Loucy (cell line): ENCODE data around the gene TMEM163.

Source experiments
- H2AFZ ChIP-seq: fragments of 200-600 bp; sonication (generic); 2 replicates; pipeline ENCODE4 v1.6.0; 2016; ENCODE audit warnings: antibody characterized with exemption, mild to moderate bottlenecking, low read length, moderate library complexity
- H3F3A ChIP-seq: fragments of 200-600 bp; 2 replicates; pipeline ENCODE4 v1.6.0; 2016; ENCODE audit warnings: antibody characterized with exemption, low read depth, mild to moderate bottlenecking
- H3K27me3 ChIP-seq: fragments of 200-600 bp; sonication (generic); 2 replicates; pipeline ENCODE4 v1.6.1; 2014; ENCODE audit warnings: low read length, mild to moderate bottlenecking; ENCODE audit not compliant: insufficient read depth, poor library complexity, severe bottlenecking
- H3K36me3 ChIP-seq: fragments of 200-600 bp; sonication (generic); 2 replicates; pipeline ENCODE4 v1.6.1; 2016; ENCODE audit warnings: low read length; ENCODE audit not compliant: insufficient read depth
- H3K4me1 ChIP-seq: fragments of 200-600 bp; sonication (generic); 2 replicates; pipeline ENCODE4 v1.5.1; 2014; ENCODE audit warnings: low read length, mild to moderate bottlenecking; ENCODE audit not compliant: insufficient read depth, poor library complexity, severe bottlenecking
- H3K4me2 ChIP-seq: fragments of 200-600 bp; sonication (generic); 2 replicates; pipeline ENCODE4 v1.6.0; 2014; ENCODE audit warnings: antibody characterized with exemption, low read length, low read depth, mild to moderate bottlenecking; ENCODE audit not compliant: poor library complexity, severe bottlenecking
- H3K4me3 ChIP-seq: fragments of 200-600 bp; sonication (generic); 2 replicates; pipeline ENCODE4 v1.5.1; 2014; ENCODE audit warnings: low read length, mild to moderate bottlenecking, mixed read lengths; ENCODE audit not compliant: poor library complexity, severe bottlenecking
- H3K79me2 ChIP-seq: fragments of 200-600 bp; sonication (generic); 2 replicates; pipeline ENCODE4 v1.6.1; 2014; ENCODE audit warnings: low read length; ENCODE audit not compliant: insufficient read depth
- H3K9ac ChIP-seq: fragments of 200-600 bp; sonication (generic); 2 replicates; pipeline ENCODE4 v1.6.0; 2014; ENCODE audit warnings: mild to moderate bottlenecking, low read depth, low read length, moderate library complexity; ENCODE audit not compliant: poor library complexity, severe bottlenecking
- H3K9me2 ChIP-seq: fragments of 200-600 bp; sonication (generic); replicated peaks from 2 replicates; pipeline ENCODE4 v1.6.1; 2016; ENCODE audit warnings: low read depth, low read length, mixed read lengths
- H3K9me3 ChIP-seq: fragments of 200-600 bp; sonication (generic); 2 replicates; pipeline ENCODE4 v1.6.1; 2014; ENCODE audit warnings: mild to moderate bottlenecking, antibody characterized with exemption, low read length, low read depth; ENCODE audit not compliant: insufficient read depth
- H4K20me1 ChIP-seq: fragments of 200-600 bp; sonication (generic); 2 replicates; pipeline ENCODE4 v1.6.0; 2014; ENCODE audit warnings: antibody characterized with exemption, low read length, mild to moderate bottlenecking; ENCODE audit not compliant: insufficient read depth, poor library complexity, severe bottlenecking
- EZH2phosphoT487 ChIP-seq: fragments of 200-600 bp; IDR thresholded peaks from 2 replicates; pipeline ENCODE4 v1.6.1; 2018; ENCODE audit warnings: antibody characterized with exemption, mild to moderate bottlenecking, moderate library complexity, borderline replicate concordance
- TF ChIP-seq, protein P1 (sequence below): fragments of 200-600 bp; sonication (generic); conservative IDR thresholded peaks from 2 replicates; pipeline ENCODE4 v1.5.1; 2014; ENCODE audit warnings: mild to moderate bottlenecking, antibody characterized with exemption, low read length

Gene TMEM163

DNA sequence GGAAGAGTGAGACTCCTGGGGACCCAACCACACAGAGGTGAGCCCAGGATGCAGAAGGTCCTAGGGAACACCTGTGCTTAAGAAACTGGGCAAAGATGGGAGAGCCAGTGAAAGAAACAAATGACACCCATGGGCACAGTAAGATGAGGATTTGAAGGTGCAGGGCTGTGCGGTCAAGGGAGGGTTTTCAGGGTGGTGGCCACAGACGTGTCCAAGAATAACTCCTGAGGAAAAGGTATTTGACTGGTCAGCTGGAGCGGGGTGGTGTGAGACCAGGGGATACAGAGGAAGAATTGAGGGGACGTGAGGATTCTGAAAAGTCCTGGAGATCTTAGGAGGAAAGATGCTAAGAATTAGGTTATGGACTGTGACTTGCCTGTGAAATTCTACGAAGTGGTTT, 142.9 kb downstream of the TMEM163 start:
- Histone ChIP-seq H2AFZ (no peak overlapping the region), H3K79me2 (no peaks in the 10 kb centered on the region), H3K4me2 (no peak overlapping the region), H3K4me1 (no peaks in the 10 kb centered on the region), H3K9me3 (no peaks in the 10 kb centered on the region), H4K20me1 (no peaks in the 10 kb centered on the region), H3K27me3 (no peaks in the 10 kb centered on the region), H3K36me3 (no peaks in the 10 kb centered on the region), H3F3A (no peaks in the 10 kb centered on the region), H3K9ac (no peak overlapping the region), H3K9me2 (no peaks in the 10 kb centered on the region), H3K4me3 (no peak overlapping the region)
- TF ChIP-seq EZH2phosphoT487, result no peak
- TF ChIP-seq, protein P1, sequence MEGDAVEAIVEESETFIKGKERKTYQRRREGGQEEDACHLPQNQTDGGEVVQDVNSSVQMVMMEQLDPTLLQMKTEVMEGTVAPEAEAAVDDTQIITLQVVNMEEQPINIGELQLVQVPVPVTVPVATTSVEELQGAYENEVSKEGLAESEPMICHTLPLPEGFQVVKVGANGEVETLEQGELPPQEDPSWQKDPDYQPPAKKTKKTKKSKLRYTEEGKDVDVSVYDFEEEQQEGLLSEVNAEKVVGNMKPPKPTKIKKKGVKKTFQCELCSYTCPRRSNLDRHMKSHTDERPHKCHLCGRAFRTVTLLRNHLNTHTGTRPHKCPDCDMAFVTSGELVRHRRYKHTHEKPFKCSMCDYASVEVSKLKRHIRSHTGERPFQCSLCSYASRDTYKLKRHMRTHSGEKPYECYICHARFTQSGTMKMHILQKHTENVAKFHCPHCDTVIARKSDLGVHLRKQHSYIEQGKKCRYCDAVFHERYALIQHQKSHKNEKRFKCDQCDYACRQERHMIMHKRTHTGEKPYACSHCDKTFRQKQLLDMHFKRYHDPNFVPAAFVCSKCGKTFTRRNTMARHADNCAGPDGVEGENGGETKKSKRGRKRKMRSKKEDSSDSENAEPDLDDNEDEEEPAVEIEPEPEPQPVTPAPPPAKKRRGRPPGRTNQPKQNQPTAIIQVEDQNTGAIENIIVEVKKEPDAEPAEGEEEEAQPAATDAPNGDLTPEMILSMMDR, result no peak

- TF ChIP-seq, protein P1, result no peak
- TF ChIP-seq EZH2phosphoT487, result no peak
- Histone ChIP-seq H3K9me2 (no peaks in the 10 kb centered on the region), H3K36me3 (no peaks in the 10 kb centered on the region), H3K9me3 (no peaks in the 10 kb centered on the region), H3K9ac (no peak overlapping the region), H3K27me3 (no peaks in the 10 kb centered on the region), H4K20me1 (no peaks in the 10 kb centered on the region), H3K4me3 (no peak overlapping the region), H3K4me2 (no peak overlapping the region), H3K79me2 (no peaks in the 10 kb centered on the region), H3F3A (no peaks in the 10 kb centered on the region), H2AFZ (no peak overlapping the region), H3K4me1 (no peaks in the 10 kb centered on the region)
Measured at GRCh38 chr2:134574611-134575330, 144.0 kb downstream of the TMEM163 start.

DNA sequence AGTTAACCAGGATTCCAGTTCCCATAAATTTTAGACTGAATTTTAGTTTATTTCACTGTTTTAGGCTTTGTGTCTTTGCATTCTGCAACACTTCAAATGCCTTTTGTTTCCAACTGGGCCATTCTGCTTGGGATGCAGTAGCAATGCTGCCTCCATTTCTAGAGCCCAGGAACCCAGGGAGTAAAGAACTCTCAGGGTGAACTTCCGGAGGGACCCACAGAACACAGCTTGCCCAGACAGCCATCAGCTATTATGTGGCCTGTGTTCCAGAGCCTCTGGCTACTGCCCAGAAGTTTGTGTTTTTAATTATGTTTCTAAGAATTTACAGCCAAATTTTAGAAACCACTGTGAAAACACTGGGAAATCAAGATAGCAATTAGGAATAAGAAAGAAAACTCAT, 145.1 kb downstream of the TMEM163 start:
- Histone ChIP-seq H3K9me2 (no peaks in the 10 kb centered on the region), H3K36me3 (no peaks in the 10 kb centered on the region), H3K4me1 (no peaks in the 10 kb centered on the region), H3K4me2 (no peak overlapping the region), H4K20me1 (no peaks in the 10 kb centered on the region), H3K27me3 (no peaks in the 10 kb centered on the region), H3K9me3 (no peaks in the 10 kb centered on the region), H3K79me2 (no peaks in the 10 kb centered on the region), H3K4me3 (no peak overlapping the region), H2AFZ (no peak overlapping the region), H3F3A (no peaks in the 10 kb centered on the region), H3K9ac (no peak overlapping the region)
- TF ChIP-seq EZH2phosphoT487, result no peak
- TF ChIP-seq, protein P1, result no peak
